ENCODE results near the gene ICAM5.

The ICAM5 gene

GRCh38 chr19:10321874-10322835 is 32.4 kb downstream of the ICAM5 start:
- H3K27me3 ChIP-seq (ENCODE audit: control insufficient read depth, insufficient read depth, low read length, poor library complexity, severe bottlenecking) = no peaks in the 10 kb centered on the region
- no peak overlapping the region for H3K27ac ChIP-seq (ENCODE audit: insufficient read depth, low read depth, low read length, poor library complexity, severe bottlenecking)
- WGBS, 2 experiments = 96 to 97% methylated on average over 19 of the region's 19 CpGs
- no peaks in the 10 kb centered on the region for H3K4me1 ChIP-seq (ENCODE audit: control insufficient read depth, insufficient read depth, low read length)
- no peaks in the 10 kb centered on the region for H3K9me3 ChIP-seq (ENCODE audit: control insufficient read depth, low read length)
- H3K4me3 ChIP-seq (ENCODE audit: insufficient read depth, low read depth, low read length) = no peak overlapping the region
- H3K36me3 ChIP-seq (ENCODE audit: control insufficient read depth, insufficient read depth, low read length) = peaks cover 54% of the 10 kb centered on the region

- no peak overlapping the region for H3K27ac ChIP-seq (ENCODE audit: insufficient read depth, low read depth, low read length, poor library complexity, severe bottlenecking)
- H3K4me3 ChIP-seq (ENCODE audit: insufficient read depth, low read depth, low read length) = no peak overlapping the region
- H3K4me1 ChIP-seq (ENCODE audit: control insufficient read depth, insufficient read depth, low read length) = no peaks in the 10 kb centered on the region
- no peaks in the 10 kb centered on the region for H3K9me3 ChIP-seq (ENCODE audit: control insufficient read depth, low read length)
- H3K27me3 ChIP-seq (ENCODE audit: control insufficient read depth, insufficient read depth, low read length, poor library complexity, severe bottlenecking) = no peaks in the 10 kb centered on the region
- WGBS, 2 experiments = 93% methylated on average over 8 of the region's 8 CpGs
- peaks cover 65% of the 10 kb centered on the region for H3K36me3 ChIP-seq (ENCODE audit: control insufficient read depth, insufficient read depth, low read length)
Measured at GRCh38 chr19:10325732-10326131, 36.0 kb downstream of the ICAM5 start.

GRCh38 chr19:10327793-10328192 is 38.0 kb downstream of the ICAM5 start:
- no peak overlapping the region for H3K4me3 ChIP-seq (ENCODE audit: insufficient read depth, low read depth, low read length)
- no peaks in the 10 kb centered on the region for H3K9me3 ChIP-seq (ENCODE audit: control insufficient read depth, low read length)
- peaks cover 10% of the 10 kb centered on the region for H3K4me1 ChIP-seq (ENCODE audit: control insufficient read depth, insufficient read depth, low read length)
- WGBS, 2 experiments = 96 to 97% methylated on average over 7 of the region's 7 CpGs
- H3K36me3 ChIP-seq (ENCODE audit: control insufficient read depth, insufficient read depth, low read length) = peaks cover 47% of the 10 kb centered on the region
- H3K27me3 ChIP-seq (ENCODE audit: control insufficient read depth, insufficient read depth, low read length, poor library complexity, severe bottlenecking) = no peaks in the 10 kb centered on the region
- no peak overlapping the region for H3K27ac ChIP-seq (ENCODE audit: insufficient read depth, low read depth, low read length, poor library complexity, severe bottlenecking)

GRCh38 chr19:10328558-10329429 is 39.0 kb downstream of the ICAM5 start:
- Histone ChIP-seq H3K36me3 (ENCODE audit: control insufficient read depth, insufficient read depth, low read length) (peaks cover 40% of the 10 kb centered on the region), H3K4me3 (ENCODE audit: insufficient read depth, low read depth, low read length) (no peak overlapping the region), H3K9me3 (ENCODE audit: control insufficient read depth, low read length) (no peaks in the 10 kb centered on the region), H3K27ac (ENCODE audit: insufficient read depth, low read depth, low read length, poor library complexity, severe bottlenecking) (no peak overlapping the region), H3K4me1 (ENCODE audit: control insufficient read depth, insufficient read depth, low read length) (peaks cover 10% of the 10 kb centered on the region), H3K27me3 (ENCODE audit: control insufficient read depth, insufficient read depth, low read length, poor library complexity, severe bottlenecking) (peaks cover 1% of the 10 kb centered on the region)
- 96 to 97% methylated on average over 41 of the region's 41 CpGs for WGBS, 2 experiments

GRCh38 chr19:10329555-10329954 is 39.8 kb downstream of the ICAM5 start:
- no peak overlapping the region for H3K27ac ChIP-seq (ENCODE audit: insufficient read depth, low read depth, low read length, poor library complexity, severe bottlenecking)
- peaks cover 17% of the 10 kb centered on the region for H3K4me1 ChIP-seq (ENCODE audit: control insufficient read depth, insufficient read depth, low read length)
- no peaks in the 10 kb centered on the region for H3K9me3 ChIP-seq (ENCODE audit: control insufficient read depth, low read length)
- 95 to 96% methylated on average over 13 of the region's 13 CpGs for WGBS, 2 experiments
- H3K27me3 ChIP-seq (ENCODE audit: control insufficient read depth, insufficient read depth, low read length, poor library complexity, severe bottlenecking) = peaks cover 9% of the 10 kb centered on the region
- peaks cover 36% of the 10 kb centered on the region for H3K36me3 ChIP-seq (ENCODE audit: control insufficient read depth, insufficient read depth, low read length)
- no peak overlapping the region for H3K4me3 ChIP-seq (ENCODE audit: insufficient read depth, low read depth, low read length)

- no peaks in the 10 kb centered on the region for H3K9me3 ChIP-seq (ENCODE audit: control insufficient read depth, low read length)
- peaks cover 17% of the 10 kb centered on the region for H3K4me1 ChIP-seq (ENCODE audit: control insufficient read depth, insufficient read depth, low read length)
- H3K27ac ChIP-seq (ENCODE audit: insufficient read depth, low read depth, low read length, poor library complexity, severe bottlenecking) = no peak overlapping the region
- WGBS, 2 experiments = 41 to 44% methylated on average over 18 of the region's 18 CpGs
- peaks cover 25% of the 10 kb centered on the region for H3K36me3 ChIP-seq (ENCODE audit: control insufficient read depth, insufficient read depth, low read length)
- peak overlapping the region; percentile 63 for H3K4me3 ChIP-seq (ENCODE audit: insufficient read depth, low read depth, low read length)
- H3K27me3 ChIP-seq (ENCODE audit: control insufficient read depth, insufficient read depth, low read length, poor library complexity, severe bottlenecking) = peaks cover 19% of the 10 kb centered on the region
Measured at GRCh38 chr19:10332158-10332964, 42.6 kb downstream of the ICAM5 start.

- H3K4me1 ChIP-seq (ENCODE audit: control insufficient read depth, insufficient read depth, low read length) = peaks cover 17% of the 10 kb centered on the region
- H3K9me3 ChIP-seq (ENCODE audit: control insufficient read depth, low read length) = no peaks in the 10 kb centered on the region
- peak within 1 kb of the TSS; percentile 63 for H3K4me3 ChIP-seq (ENCODE audit: insufficient read depth, low read depth, low read length)
- WGBS, 2 experiments = 0% methylated on average over 82 of the region's 82 CpGs
- H3K36me3 ChIP-seq (ENCODE audit: control insufficient read depth, insufficient read depth, low read length) = peaks cover 19% of the 10 kb centered on the region
- H3K27ac ChIP-seq (ENCODE audit: insufficient read depth, low read depth, low read length, poor library complexity, severe bottlenecking) = peak within 1 kb of the TSS; percentile 93
- peaks cover 19% of the 10 kb centered on the region for H3K27me3 ChIP-seq (ENCODE audit: control insufficient read depth, insufficient read depth, low read length, poor library complexity, severe bottlenecking)
Measured at GRCh38 chr19:10332965-10333757, 43.4 kb downstream of the ICAM5 start, which contains the start of gene RAVER1. RAVER1 (minus strand) TSS chr19:10333529; CDS start chr19:10333507, 22 bp downstream.

- peak overlapping the region; percentile 63 for H3K4me3 ChIP-seq (ENCODE audit: insufficient read depth, low read depth, low read length)
- WGBS, 2 experiments = 4% methylated on average over 44 of the region's 44 CpGs
- peaks cover 19% of the 10 kb centered on the region for H3K27me3 ChIP-seq (ENCODE audit: control insufficient read depth, insufficient read depth, low read length, poor library complexity, severe bottlenecking)
- no peaks in the 10 kb centered on the region for H3K9me3 ChIP-seq (ENCODE audit: control insufficient read depth, low read length)
- H3K27ac ChIP-seq (ENCODE audit: insufficient read depth, low read depth, low read length, poor library complexity, severe bottlenecking) = no peak overlapping the region
- peaks cover 17% of the 10 kb centered on the region for H3K4me1 ChIP-seq (ENCODE audit: control insufficient read depth, insufficient read depth, low read length)
- H3K36me3 ChIP-seq (ENCODE audit: control insufficient read depth, insufficient read depth, low read length) = peaks cover 13% of the 10 kb centered on the region
Measured at GRCh38 chr19:10333758-10334587, 44.2 kb downstream of the ICAM5 start.

All from ectodermal cell (in vitro differentiated cells).